SK-N-SH (cell line): Measurements from ENCODE around the gene SSBP2. TPM values are rescaled to one million over a fixed set of nuclear protein-coding genes. Genes with fewer than 3 reads are reported as not detected.

Source experiments
- CTCF ChIA-PET: fragments of 300-600, 350-600 bp; formaldehyde crosslinking; extraction: SDS; loops from one replicate; lab custom pipeline; 2021; lab: Yijun Ruan, JAX
- POLR2A ChIA-PET: fragments of 350-600 bp; sonication (Branson Sonifier 250); formaldehyde crosslinking; extraction: SDS; loops from one replicate; lab custom pipeline; 2020; ENCODE audit warnings: antibody characterized with exemption, inconsistent platforms; lab: Yijun Ruan, JAX
- DNase-seq: peaks from one replicate; pipeline ENCODE4 v3.0.0; 2012
- H2AFZ ChIP-seq: fragments of 200-600 bp; sonication (generic); 2 replicates; pipeline ENCODE4 v1.8.1; 2016; ENCODE audit warnings: antibody characterized with exemption, mild to moderate bottlenecking, low read depth
- H3F3A ChIP-seq: fragments of 200-600 bp; sonication (generic); replicated peaks from 2 replicates; pipeline ENCODE3; 2016; ENCODE audit warnings: antibody characterized with exemption, mild to moderate bottlenecking; ENCODE audit not compliant: insufficient read depth
- H3K27ac ChIP-seq, 2 experiments: fragments of 200-500 bp in 1 of 2; fragments of 200-600 bp in 1 of 2; sonication (Bioruptor generic) in 1 of 2; sonication (generic), shearing (Covaris generic) in 1 of 2; 2 replicates each; pipeline versions ENCODE4 v1.5.1 to v1.6.1; 2014 to 2016; ENCODE audit warnings: low read depth in 2 of 2, inconsistent platforms in 1 of 2, low read length in 1 of 2, mild to moderate bottlenecking in 1 of 2, mixed read lengths in 1 of 2
- H3K27me3 ChIP-seq: fragments of 200-600 bp; sonication (generic), shearing (Covaris generic); 2 replicates; pipeline ENCODE4 v1.6.1; 2016; ENCODE audit warnings: mixed run types; ENCODE audit not compliant: insufficient read depth
- H3K36me3 ChIP-seq, 2 experiments: fragments of 200-500 bp in 1 of 2; fragments of 200-600 bp in 1 of 2; sonication (Bioruptor generic) in 1 of 2; sonication (generic) in 1 of 2; replicated peaks in 1 of 2; 2 replicates each; pipeline versions ENCODE3 to v1.5.1; 2014 to 2016; ENCODE audit warnings: low read length in 1 of 2, mild to moderate bottlenecking in 1 of 2; ENCODE audit not compliant: insufficient read depth in 2 of 2, control insufficient read depth in 1 of 2
- H3K4me1 ChIP-seq, 2 experiments: fragments of 200-500 bp in 1 of 2; fragments of 200-600 bp in 1 of 2; sonication (Bioruptor generic) in 1 of 2; sonication (generic), shearing (Covaris generic) in 1 of 2; 2 replicates each; pipeline versions ENCODE4 v1.5.1 to v1.6.1; 2014 to 2016; ENCODE audit warnings: low read depth in 1 of 2, low read length in 1 of 2, mixed run types in 1 of 2; ENCODE audit not compliant: insufficient read depth in 2 of 2, control insufficient read depth in 1 of 2
- H3K4me2 ChIP-seq: fragments of 200-600 bp; sonication (generic), shearing (Covaris generic); 2 replicates; pipeline ENCODE4 v1.6.1; 2017; ENCODE audit warnings: mixed run types
- H3K4me3 ChIP-seq, 2 experiments: fragments of 200-500 bp in 1 of 2; fragments of 200-600 bp in 1 of 2; sonication (Bioruptor generic) in 1 of 2; sonication (generic), shearing (Covaris generic) in 1 of 2; 2 replicates each; pipeline versions ENCODE4 v1.5.1 to v1.8.1; 2014 to 2016; ENCODE audit warnings: low read depth in 2 of 2, inconsistent platforms in 1 of 2, low read length in 1 of 2, mild to moderate bottlenecking in 1 of 2, mixed read lengths in 1 of 2, moderate library complexity in 1 of 2
- H3K79me2 ChIP-seq: fragments of 200-600 bp; sonication (generic); 2 replicates; pipeline ENCODE4 v1.8.1; 2017; ENCODE audit warnings: mild to moderate bottlenecking; ENCODE audit not compliant: insufficient read depth
- H3K9ac ChIP-seq: fragments of 200-600 bp; sonication (generic); 2 replicates; pipeline ENCODE4 v1.6.1; 2017; ENCODE audit warnings: mixed run types
- H3K9me2 ChIP-seq: fragments of 200-600 bp; sonication (generic); 2 replicates; pipeline ENCODE4 v1.6.1; 2017; ENCODE audit warnings: mixed run types
- H3K9me3 ChIP-seq: fragments of 200-600 bp; sonication (generic); 2 replicates; pipeline ENCODE4 v1.6.1; 2017; ENCODE audit warnings: mixed run types, mild to moderate bottlenecking, moderate library complexity
- H4K20me1 ChIP-seq: fragments of 200-600 bp; sonication (generic); 2 replicates; pipeline ENCODE4 v1.6.1; 2017; ENCODE audit warnings: mild to moderate bottlenecking, mixed run types; ENCODE audit not compliant: insufficient read depth
- CHD2 ChIP-seq: fragments of 150-350 bp; IDR thresholded peaks from 2 replicates; pipeline ENCODE4 v1.6.1; 2018; ENCODE audit warnings: low read length; ENCODE audit not compliant: partially characterized antibody
- EP300 ChIP-seq, 2 experiments: IDR thresholded peaks; 2 replicates each; pipeline versions ENCODE4 v1.4.0 to v1.6.1; 2012; ENCODE audit warnings: borderline replicate concordance in 1 of 2, low read depth in 1 of 2, low read length in 1 of 2
- FOSL2 ChIP-seq: IDR thresholded peaks from 2 replicates; pipeline ENCODE4 v1.4.0; 2012; ENCODE audit warnings: low read depth, mild to moderate bottlenecking, moderate library complexity, borderline replicate concordance
- FOXM1 ChIP-seq: IDR thresholded peaks from 2 replicates; pipeline ENCODE4 v1.4.0; 2012; ENCODE audit warnings: low read depth, mild to moderate bottlenecking
- GABPA ChIP-seq: IDR thresholded peaks from 2 replicates; pipeline ENCODE4 v1.4.0; 2012; ENCODE audit warnings: low read depth, mild to moderate bottlenecking
- IRF3 ChIP-seq: fragments of 150-350 bp; IDR thresholded peaks from 2 replicates; pipeline ENCODE4 v1.6.1; 2016; ENCODE audit warnings: mild to moderate bottlenecking, low read depth, low read length
- JUND ChIP-seq: IDR thresholded peaks from 2 replicates; pipeline ENCODE4 v1.4.0; 2012
- MEF2A ChIP-seq: IDR thresholded peaks from 2 replicates; pipeline ENCODE4 v1.4.0; 2012; ENCODE audit warnings: low read depth, borderline replicate concordance
- NFIC ChIP-seq: IDR thresholded peaks from 2 replicates; pipeline ENCODE4 v1.4.0; 2012; ENCODE audit warnings: borderline replicate concordance
- NRF1 ChIP-seq: IDR thresholded peaks from 2 replicates; pipeline ENCODE4 v1.6.1; 2012; ENCODE audit warnings: low read depth, mild to moderate bottlenecking, low read length
- RAD21 ChIP-seq: IDR thresholded peaks from 2 replicates; pipeline ENCODE4 v1.6.1; 2012; ENCODE audit warnings: mild to moderate bottlenecking, low read length
- RCOR1 ChIP-seq: fragments of 150-350 bp; IDR thresholded peaks from 2 replicates; pipeline ENCODE4 v1.6.1; 2017; ENCODE audit warnings: antibody characterized with exemption, low read length
- SIN3A ChIP-seq: IDR thresholded peaks from 2 replicates; pipeline ENCODE4 v1.6.1; 2012; ENCODE audit warnings: low read depth, mild to moderate bottlenecking, low read length, moderate library complexity, borderline replicate concordance
- TAF1 ChIP-seq: IDR thresholded peaks from 2 replicates; pipeline ENCODE4 v1.6.1; 2012; ENCODE audit warnings: low read depth, mild to moderate bottlenecking, low read length, moderate library complexity, borderline replicate concordance
- TCF12 ChIP-seq: IDR thresholded peaks from 2 replicates; pipeline ENCODE4 v1.4.0; 2012
- TEAD4 ChIP-seq: IDR thresholded peaks from 2 replicates; pipeline ENCODE4 v1.4.0; 2012; ENCODE audit warnings: mild to moderate bottlenecking, borderline replicate concordance; ENCODE audit not compliant: insufficient read depth
- YY1 ChIP-seq: IDR thresholded peaks from 2 replicates; pipeline ENCODE4 v1.4.0; 2012; ENCODE audit warnings: low read depth, mild to moderate bottlenecking
- polyA plus RNA-seq, 3 experiments: library from polyadenylated mRNA; depleted of rRNA; stranded (reverse); fragments of >200 nt; gene quantifications; 2 replicates each; pipeline ENCODE4 v1.2.3, GENCODE V29; 2012
- TF ChIP-seq, protein P1 (sequence below): IDR thresholded peaks from 2 replicates; pipeline ENCODE4 v1.4.0; 2012; ENCODE audit warnings: low read depth, borderline replicate concordance
- TF ChIP-seq, protein P2 (sequence below): fragments of 150-350 bp; IDR thresholded peaks from 2 replicates; pipeline ENCODE4 v1.6.1; 2017; ENCODE audit warnings: antibody characterized with exemption, low read length, low read depth, borderline replicate concordance

Gene SSBP2
- polyA plus RNA-seq, 1 of the 3 experiments (the other 2 are of a cell fraction), result 35.3 TPM

GRCh38 chr5:81632679-81633078 lies 118.2 kb downstream of the SSBP2 start:
- no peak overlapping the region for H3K4me2 ChIP-seq
- no peaks in the 10 kb centered on the region for H3K4me1 ChIP-seq
- H2AFZ ChIP-seq, result no peak overlapping the region
- no peaks in the 10 kb centered on the region for H3K79me2 ChIP-seq
- H3K27ac ChIP-seq, result no peak overlapping the region
- peaks cover 0 to 18% of the 10 kb centered on the region in 2 experiments for H3K36me3 ChIP-seq
- no peaks in the 10 kb centered on the region for H3K27me3 ChIP-seq
- H4K20me1 ChIP-seq, result no peaks in the 10 kb centered on the region
- no peak overlapping the region for H3K9ac ChIP-seq
- no peak for TF ChIP-seq YY1
- no peak for TF ChIP-seq FOSL2
- no peak for TF ChIP-seq CHD2
- no peak for TF ChIP-seq JUND
- no peak for TF ChIP-seq SIN3A
- no peak for TF ChIP-seq RCOR1
- TF ChIP-seq GABPA, result no peak
- no peak for TF ChIP-seq RAD21
- no peak for TF ChIP-seq TAF1
- TF ChIP-seq TCF12, result no peak
- TF ChIP-seq, protein P1, sequence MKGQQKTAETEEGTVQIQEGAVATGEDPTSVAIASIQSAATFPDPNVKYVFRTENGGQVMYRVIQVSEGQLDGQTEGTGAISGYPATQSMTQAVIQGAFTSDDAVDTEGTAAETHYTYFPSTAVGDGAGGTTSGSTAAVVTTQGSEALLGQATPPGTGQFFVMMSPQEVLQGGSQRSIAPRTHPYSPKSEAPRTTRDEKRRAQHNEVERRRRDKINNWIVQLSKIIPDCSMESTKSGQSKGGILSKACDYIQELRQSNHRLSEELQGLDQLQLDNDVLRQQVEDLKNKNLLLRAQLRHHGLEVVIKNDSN, result no peak
- no peak for TF ChIP-seq MEF2A
- TF ChIP-seq NFIC, result no peak
- TF ChIP-seq NRF1, result no peak
- TF ChIP-seq IRF3, result no peak
- TF ChIP-seq, protein P2, sequence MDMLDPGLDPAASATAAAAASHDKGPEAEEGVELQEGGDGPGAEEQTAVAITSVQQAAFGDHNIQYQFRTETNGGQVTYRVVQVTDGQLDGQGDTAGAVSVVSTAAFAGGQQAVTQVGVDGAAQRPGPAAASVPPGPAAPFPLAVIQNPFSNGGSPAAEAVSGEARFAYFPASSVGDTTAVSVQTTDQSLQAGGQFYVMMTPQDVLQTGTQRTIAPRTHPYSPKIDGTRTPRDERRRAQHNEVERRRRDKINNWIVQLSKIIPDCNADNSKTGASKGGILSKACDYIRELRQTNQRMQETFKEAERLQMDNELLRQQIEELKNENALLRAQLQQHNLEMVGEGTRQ, result no peak
- no peak for TF ChIP-seq FOXM1
- no peak for TF ChIP-seq TEAD4
- TF ChIP-seq EP300 (IDR thresholded peaks at IDR 0.05; ENCODE audit: borderline replicate concordance in 1 of 2, low read depth in 1 of 2, low read length in 1 of 2), result no peak
- no peaks in the 10 kb centered on the region for H3K9me2 ChIP-seq
- H3K9me3 ChIP-seq, result no peaks in the 10 kb centered on the region
- CTCF ChIA-PET, result no interaction called here
- H3F3A ChIP-seq, result no peaks in the 10 kb centered on the region
- POLR2A ChIA-PET, result no interaction called here
- H3K4me3 ChIP-seq, result no peak overlapping the region
- DNase-seq, result no peak
